ENCODE measurements around the gene LSM2.
"Not testable (repeated sequence)": the region's sequence is repeated elsewhere in the genome, so short reads cannot be mapped to it uniquely, and the experiment has no call there.

The LSM2 gene

GRCh38 chr6:31814677-31815024, 7.9 kb upstream of the LSM2 start:
- DNase-seq (ENCODE audit: low read depth) = peak; percentile 97
- peak overlapping the region; percentile 58 for H3K4me3 ChIP-seq (ENCODE audit: low read length)
- TF ChIP-seq CTCF (conservative IDR thresholded peaks at IDR 0.05; ENCODE audit: low read depth, low read length) = no peak

DNA sequence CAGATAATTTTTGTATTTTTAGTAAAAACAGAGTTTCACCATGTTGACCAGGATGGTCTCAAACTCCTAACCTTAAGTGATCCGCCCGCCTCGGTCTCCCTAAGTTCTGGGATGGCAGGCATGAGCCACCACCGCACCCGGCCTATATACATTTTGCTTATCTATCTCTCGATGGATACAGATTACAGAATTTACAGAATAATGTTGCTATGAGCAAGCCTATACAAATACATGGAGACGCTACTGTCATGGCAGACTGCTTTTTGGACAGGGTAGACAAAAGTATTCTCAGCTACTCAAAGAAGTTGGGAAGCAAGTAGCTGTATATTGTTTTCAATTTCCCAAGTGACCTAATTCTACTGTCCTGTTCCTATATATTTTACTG, 6.7 kb upstream of the LSM2 start:
- H3K4me3 ChIP-seq (ENCODE audit: low read length) = peak overlapping the region; percentile 32

GRCh38 chr6:31811645-31812044, 4.9 kb upstream of the LSM2 start:
- DNase-seq (ENCODE audit: low read depth) = no peak
- no peak for TF ChIP-seq CTCF (conservative IDR thresholded peaks at IDR 0.05; ENCODE audit: low read depth, low read length)

More for the DNA sequence above, 6.7 kb upstream of the LSM2 start:
- no peak for DNase-seq (ENCODE audit: low read depth)
- TF ChIP-seq CTCF (conservative IDR thresholded peaks at IDR 0.05; ENCODE audit: low read depth, low read length) = no peak

DNA sequence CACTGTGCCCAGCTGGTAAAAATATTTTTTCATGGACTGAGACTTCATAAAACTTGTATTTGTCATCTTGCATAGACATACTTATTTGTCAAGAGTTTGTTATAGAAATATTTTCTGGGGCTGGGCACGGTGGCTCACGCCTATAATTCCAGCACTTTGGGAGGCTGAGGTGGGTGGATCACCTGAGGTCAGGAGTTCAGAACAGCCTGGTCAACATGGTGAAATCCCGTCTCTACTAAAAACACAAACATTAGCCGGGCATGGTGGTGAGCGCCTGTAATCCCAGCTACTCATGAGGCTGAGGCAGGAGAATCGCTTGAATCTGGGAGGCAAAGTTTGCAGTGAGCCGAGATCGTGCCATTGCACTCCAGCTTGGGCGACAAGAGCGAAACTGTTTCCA, 1.8 kb upstream of the LSM2 start:
- not testable (repeated sequence) for DNase-seq (ENCODE audit: low read depth); H3K4me3 ChIP-seq (ENCODE audit: low read length)

More at GRCh38 chr6:31811645-31812044, 4.9 kb upstream of the LSM2 start:
- no peak overlapping the region for H3K4me3 ChIP-seq (ENCODE audit: low read length)

DNA sequence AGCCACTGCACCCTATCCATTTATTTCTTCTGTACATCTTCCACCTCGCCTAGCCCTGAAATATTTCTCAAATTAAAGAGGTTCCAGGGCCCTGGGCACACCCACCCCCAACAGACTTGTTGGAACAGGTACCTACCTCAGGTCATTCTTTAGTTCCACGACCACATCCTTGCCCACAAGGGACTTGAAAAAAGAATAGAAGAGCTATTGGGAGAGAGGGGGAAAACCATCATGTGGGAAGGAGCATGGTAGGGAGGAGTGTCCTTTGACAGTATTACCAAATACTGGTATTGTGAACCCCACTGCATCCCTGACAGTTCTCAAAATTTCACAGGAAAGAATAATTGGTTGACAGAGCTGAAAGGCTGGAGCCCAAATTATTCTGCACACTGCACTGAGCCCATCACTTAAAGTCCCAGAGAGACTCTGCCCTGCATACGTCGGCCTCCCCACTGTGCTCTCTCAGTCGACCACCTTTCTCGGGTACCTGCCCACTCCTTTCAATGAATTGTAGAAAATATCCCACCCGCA, 762 bp downstream of the LSM2 start:
- DNase-seq (ENCODE audit: low read depth) = no peak
- H3K4me3 ChIP-seq (ENCODE audit: low read length) = peak overlapping the region; percentile 68
- TF ChIP-seq CTCF (conservative IDR thresholded peaks at IDR 0.05; ENCODE audit: low read depth, low read length) = no peak

DNA sequence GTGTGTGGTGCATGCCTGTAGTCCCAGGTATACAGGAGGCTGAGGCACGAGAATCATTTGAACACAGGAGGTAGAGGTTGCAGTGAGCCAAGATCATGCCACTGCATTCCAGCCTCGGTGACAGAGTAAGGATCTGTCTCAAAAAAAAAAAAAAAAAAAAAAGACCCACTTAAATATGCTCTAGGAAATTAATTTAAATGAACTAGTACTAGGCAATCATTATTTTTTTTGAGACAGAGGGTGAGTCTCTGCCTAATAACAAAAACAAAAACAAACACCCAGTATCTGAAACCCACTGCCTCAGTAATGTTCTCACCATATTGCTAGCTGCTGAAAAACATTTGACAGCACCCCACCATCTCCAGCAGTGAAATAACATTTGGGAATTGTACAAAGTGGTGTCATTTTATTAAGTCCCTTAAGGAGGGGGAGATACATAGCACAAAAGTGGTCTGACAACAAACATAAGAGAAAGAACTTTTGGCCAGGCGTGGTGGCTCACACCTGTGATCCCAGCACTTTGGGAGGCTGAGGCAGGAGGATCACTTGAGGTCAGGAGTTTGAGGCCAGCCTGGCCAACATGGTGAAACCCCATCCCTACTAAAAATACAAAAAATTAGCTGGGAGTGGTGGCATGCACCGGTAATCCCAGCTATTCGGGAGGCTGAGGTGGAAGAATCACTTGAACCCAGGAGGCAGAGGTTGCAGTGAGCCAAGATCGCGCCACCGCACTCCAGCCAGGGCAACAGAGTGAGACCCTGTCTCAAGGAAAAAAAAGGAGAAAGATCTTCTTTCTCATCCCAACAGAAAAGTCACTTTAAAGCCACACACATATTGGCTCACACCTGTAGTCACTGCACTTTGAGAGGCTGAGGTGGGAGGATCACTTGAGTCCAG, 5.5 kb downstream of the LSM2 start:
- H3K4me3 ChIP-seq (ENCODE audit: low read length); DNase-seq (ENCODE audit: low read depth): not testable (repeated sequence)

- H3K4me3 ChIP-seq (ENCODE audit: low read length) = no peak overlapping the region
- no peak for DNase-seq (ENCODE audit: low read depth)
- no peak for TF ChIP-seq CTCF (conservative IDR thresholded peaks at IDR 0.05; ENCODE audit: low read depth, low read length)
These were observed 7.0 kb downstream of the LSM2 start for GRCh38 chr6:31799781-31800180.

GRCh38 chr6:31797588-31797987, 9.2 kb downstream of the LSM2 start:
- H3K4me3 ChIP-seq (ENCODE audit: low read length) = no peak overlapping the region
- no peak for DNase-seq (ENCODE audit: low read depth)

More at GRCh38 chr6:31797588-31797987, 9.2 kb downstream of the LSM2 start:
- TF ChIP-seq CTCF (conservative IDR thresholded peaks at IDR 0.05; ENCODE audit: low read depth, low read length) = no peak

Data from retinal pigment epithelial cell (primary cell).